Lower lobe of right lung (tissue), 2 donors: ENCODE measurements around the gene PPT2. TPM values are rescaled to one million over a fixed set of nuclear protein-coding genes. Genes with fewer than 3 reads are reported as not detected.

Experiments
- ATAC-seq, 2 donors: fragments of 200-7000 bp; cut with Tn5 transposase; one replicate each; pipeline ENCODE4 v1.9.1; 2020 to 2022; ENCODE audit warnings: mild to moderate bottlenecking in 2 of 2, moderate library complexity in 2 of 2
- DNase-seq: peaks from one replicate; pipeline ENCODE4 v3.0.0-alpha.2; 2020
- H3K27ac ChIP-seq: fragments of 200-600 bp; one replicate; pipeline ENCODE4 v1.8.0; 2022
- H3K27me3 ChIP-seq: fragments of 200-600 bp; one replicate; pipeline ENCODE4 v1.8.0; 2022; ENCODE audit warnings: low read depth
- H3K36me3 ChIP-seq: fragments of 200-600 bp; one replicate; pipeline ENCODE4 v1.8.0; 2022; ENCODE audit warnings: mild to moderate bottlenecking
- H3K4me1 ChIP-seq: fragments of 200-600 bp; one replicate; pipeline ENCODE4 v1.8.0; 2022
- H3K4me3 ChIP-seq: fragments of 200-600 bp; one replicate; pipeline ENCODE4 v1.8.0; 2022; ENCODE audit warnings: mild to moderate bottlenecking
- H3K9me3 ChIP-seq: fragments of 200-600 bp; one replicate; pipeline ENCODE4 v1.8.0; 2022
- intact Hi-C: fragments of 100-400 bp; cut with DNase I; formaldehyde crosslinking; loops from one replicate; pipeline ENCODE4 v1.11.0; 2022
- total RNA-seq: library from RNA; stranded (reverse); fragmentation: NEBNext Ultra II Directional; extraction: Animal tissue kit (Norgen Biotek cat#: 25700); gene quantifications from one replicate; pipeline ENCODE4 v1.2.1, GENCODE V29; 2021
- TF ChIP-seq, protein P1 (sequence below): fragments of 200-600 bp; IDR thresholded peaks from one replicate; pipeline ENCODE4 v1.8.0; 2022; ENCODE audit warnings: antibody characterized with exemption, mild to moderate bottlenecking
- donor health status: DM: no; HTN: yes; CAD: no; lungs with severe emphysema.

Gene PPT2
- total RNA-seq, 1 donor from 2014 or later = 13.7 TPM

DNA sequence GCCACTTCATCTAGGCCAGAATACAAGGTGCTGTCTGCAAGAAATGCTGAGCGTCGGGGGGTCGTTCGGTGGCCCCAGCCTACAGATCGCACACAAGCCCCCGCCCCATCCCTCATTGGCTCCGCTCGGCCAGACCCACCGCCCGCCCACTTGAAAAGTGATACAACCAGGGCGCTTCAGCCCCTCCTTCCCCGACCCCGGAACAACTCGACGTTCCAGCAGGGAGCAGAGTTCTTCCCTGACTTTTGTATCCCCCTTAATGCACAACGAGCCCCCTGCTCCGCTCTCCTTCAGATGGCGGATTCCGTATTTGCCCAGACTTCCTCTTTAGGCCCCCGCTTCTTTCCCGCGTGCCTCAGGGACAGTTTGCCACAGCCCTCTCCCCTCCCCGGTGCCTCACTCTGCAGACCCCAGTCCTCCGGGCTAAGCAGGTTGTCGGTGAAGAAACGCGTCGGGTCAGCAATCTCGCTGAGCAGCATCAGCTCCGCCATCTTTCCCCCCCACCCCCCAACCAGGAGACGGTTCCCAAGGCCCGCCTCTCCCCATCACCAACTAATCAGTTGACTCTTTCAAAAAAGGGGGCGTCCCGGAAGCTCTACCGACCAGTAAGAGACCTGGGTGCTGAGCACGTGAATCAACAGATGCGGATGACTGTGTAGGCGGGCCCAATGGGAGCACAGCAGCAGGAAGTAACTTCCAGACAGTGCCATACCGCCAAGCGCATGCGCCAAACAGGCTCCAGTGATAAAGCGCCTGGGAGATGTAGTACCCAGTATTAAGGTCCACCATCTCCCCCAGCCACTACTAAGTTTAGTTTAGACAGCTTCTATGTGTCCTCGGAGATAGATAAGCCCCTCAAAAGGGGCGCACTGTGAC lies 26.0 kb upstream of the PPT2 start, which contains the start of gene ATF6B:
ATF6B (minus strand) TSS at position 530 of the 876 bp plus-strand sequence; CDS start at position 491, 39 bp downstream.
- Histone ChIP-seq H3K4me1 (peaks cover 31% of the 10 kb centered on the region), H3K27me3 (no peaks in the 10 kb centered on the region), H3K36me3 (peaks cover 41% of the 10 kb centered on the region), H3K27ac (peak within 1 kb of the TSS; percentile 81), H3K9me3 (no peaks in the 10 kb centered on the region), H3K4me3 (peak within 1 kb of the TSS; percentile 86)
- intact Hi-C loops = no loop called here
- ATAC-seq (peak; percentile 95 to 97), DNase-seq (peak; percentile 99)
- TF ChIP-seq, protein P1, sequence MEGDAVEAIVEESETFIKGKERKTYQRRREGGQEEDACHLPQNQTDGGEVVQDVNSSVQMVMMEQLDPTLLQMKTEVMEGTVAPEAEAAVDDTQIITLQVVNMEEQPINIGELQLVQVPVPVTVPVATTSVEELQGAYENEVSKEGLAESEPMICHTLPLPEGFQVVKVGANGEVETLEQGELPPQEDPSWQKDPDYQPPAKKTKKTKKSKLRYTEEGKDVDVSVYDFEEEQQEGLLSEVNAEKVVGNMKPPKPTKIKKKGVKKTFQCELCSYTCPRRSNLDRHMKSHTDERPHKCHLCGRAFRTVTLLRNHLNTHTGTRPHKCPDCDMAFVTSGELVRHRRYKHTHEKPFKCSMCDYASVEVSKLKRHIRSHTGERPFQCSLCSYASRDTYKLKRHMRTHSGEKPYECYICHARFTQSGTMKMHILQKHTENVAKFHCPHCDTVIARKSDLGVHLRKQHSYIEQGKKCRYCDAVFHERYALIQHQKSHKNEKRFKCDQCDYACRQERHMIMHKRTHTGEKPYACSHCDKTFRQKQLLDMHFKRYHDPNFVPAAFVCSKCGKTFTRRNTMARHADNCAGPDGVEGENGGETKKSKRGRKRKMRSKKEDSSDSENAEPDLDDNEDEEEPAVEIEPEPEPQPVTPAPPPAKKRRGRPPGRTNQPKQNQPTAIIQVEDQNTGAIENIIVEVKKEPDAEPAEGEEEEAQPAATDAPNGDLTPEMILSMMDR = no peak

DNA sequence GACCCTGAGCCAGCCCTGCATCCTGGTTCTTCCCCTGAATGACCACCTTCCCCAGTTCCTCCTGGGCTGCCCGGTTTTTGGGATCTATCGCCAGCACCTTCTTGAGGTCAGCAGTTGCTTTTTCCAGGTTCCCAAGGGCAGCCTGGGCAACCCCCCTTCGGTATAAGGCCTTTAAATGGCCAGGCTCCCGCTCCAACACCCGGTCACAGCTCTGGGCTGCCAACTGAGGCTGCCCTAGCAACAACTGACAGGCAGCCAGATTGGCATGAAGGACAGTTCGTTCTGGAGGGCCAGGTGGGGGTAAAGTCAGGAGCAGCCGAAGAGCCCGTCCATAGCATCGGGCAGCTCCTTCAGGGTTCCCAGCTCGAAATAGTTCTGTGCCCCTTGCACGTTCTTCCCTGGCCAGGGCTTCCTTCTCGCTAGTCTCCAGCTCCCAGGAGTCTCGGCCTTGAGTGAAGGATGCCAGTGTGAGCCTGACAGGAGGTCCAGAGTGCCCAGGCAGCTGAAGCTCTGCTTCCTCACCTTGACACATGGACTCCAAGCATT lies 25.1 kb upstream of the PPT2 start:
- Histone ChIP-seq H3K36me3 (peaks cover 33% of the 10 kb centered on the region), H3K4me1 (peaks cover 31% of the 10 kb centered on the region), H3K9me3 (no peaks in the 10 kb centered on the region), H3K27me3 (no peaks in the 10 kb centered on the region), H3K27ac (peak overlapping the region; percentile 81), H3K4me3 (peak overlapping the region; percentile 86)
- ATAC-seq (no peak), DNase-seq (no peak)
- intact Hi-C loops = no loop called here
- TF ChIP-seq, protein P1 = no peak

DNA sequence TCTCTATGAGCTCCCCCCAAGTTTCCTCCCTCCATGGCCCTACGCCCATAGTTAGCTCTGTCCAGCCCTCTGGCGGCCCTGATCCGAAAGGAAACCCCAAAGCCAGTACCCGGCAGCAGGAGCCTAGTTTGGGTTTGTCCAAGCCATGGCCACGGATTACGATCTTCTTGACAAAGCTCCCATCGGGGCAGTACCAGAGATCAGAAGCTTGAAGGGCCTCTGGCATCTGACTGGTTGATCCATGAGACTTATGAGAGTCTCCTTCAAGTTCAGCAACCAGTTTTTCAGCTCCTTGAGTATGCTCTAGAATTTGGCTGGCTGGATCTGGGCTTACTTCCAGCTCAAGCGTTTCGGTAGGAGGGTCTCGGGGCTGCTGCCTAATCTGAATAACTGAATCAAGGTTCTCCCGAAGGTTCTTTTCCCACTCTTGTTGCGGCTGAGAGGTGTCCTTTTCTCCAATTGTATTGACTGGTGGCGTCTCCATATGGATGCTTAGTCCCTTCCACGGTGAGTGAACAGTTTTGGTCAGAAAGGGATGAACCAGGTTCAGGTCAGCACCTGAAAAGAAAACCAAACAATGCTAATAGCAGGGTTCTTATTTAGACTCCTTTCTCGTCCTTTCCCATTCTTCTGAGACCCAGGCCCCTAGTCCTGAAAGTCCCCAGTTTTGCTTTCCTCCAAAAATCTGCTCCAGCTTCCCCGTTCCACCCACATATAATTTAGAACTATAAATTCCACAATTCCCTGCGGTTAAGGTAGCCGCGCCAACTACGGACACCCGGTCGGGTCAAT lies 24.4 kb upstream of the PPT2 start:
- Histone ChIP-seq H3K27me3 (no peaks in the 10 kb centered on the region), H3K36me3 (peaks cover 26% of the 10 kb centered on the region), H3K4me1 (peaks cover 31% of the 10 kb centered on the region), H3K4me3 (peak overlapping the region; percentile 59), H3K27ac (peak overlapping the region; percentile 81), H3K9me3 (no peaks in the 10 kb centered on the region)
- DNase-seq = no peak
- intact Hi-C loops = no loop called here
- ATAC-seq = peak; percentile 56 to 70
- TF ChIP-seq, protein P1 = no peak

DNA sequence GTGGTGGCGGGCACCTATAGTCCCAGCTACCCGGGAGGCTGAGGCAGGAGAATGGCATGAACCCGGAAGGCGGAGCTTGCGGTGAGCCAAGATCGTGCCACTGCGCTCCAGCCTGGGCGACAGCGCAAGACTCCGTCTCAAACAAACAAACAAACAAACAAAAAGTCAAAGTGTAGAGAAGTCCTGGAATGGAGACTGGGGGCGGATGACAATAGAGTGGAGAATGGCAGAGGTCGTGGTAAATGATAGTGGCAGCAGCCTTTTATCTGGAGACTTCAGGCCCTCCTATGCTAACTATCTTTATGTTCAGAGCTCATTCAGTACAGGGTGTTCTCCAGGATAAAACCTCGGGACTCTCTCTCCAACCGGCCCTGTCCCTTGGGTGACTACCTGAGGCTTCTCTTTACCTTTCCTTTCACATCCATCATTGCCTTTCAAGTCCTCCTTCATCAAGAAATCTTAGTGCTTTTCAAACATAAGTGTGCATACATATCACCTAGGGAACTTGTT lies 22.4 kb upstream of the PPT2 start:
- no peak for ATAC-seq

More for the DNA sequence above, 22.4 kb upstream of the PPT2 start:
- Histone ChIP-seq H3K4me3 (no peak overlapping the region), H3K27me3 (no peaks in the 10 kb centered on the region), H3K27ac (no peak overlapping the region), H3K36me3 (peaks cover 6% of the 10 kb centered on the region), H3K9me3 (no peaks in the 10 kb centered on the region), H3K4me1 (peaks cover 25% of the 10 kb centered on the region)
- TF ChIP-seq, protein P1 = no peak
- DNase-seq = no peak
- intact Hi-C loops = no loop called here
